IMR-90 (cell line): ENCODE measurements around the gene PLPP3. TPM values are rescaled to one million over a fixed set of nuclear protein-coding genes. Genes with fewer than 3 reads are reported as not detected.

Source experiments
- ATAC-seq: fragments of 200-7000 bp; cut with Tn5 transposase; 2 replicates; pipeline ENCODE4 v1.9.1; 2020; ENCODE audit warnings: low read depth, mild to moderate bottlenecking, moderate library complexity
- BruUV-seq: library from RNA; stranded (reverse); fragments of 400-500 nt; replicated peaks from 2 replicates; lab custom pipeline; 2021; lab: Mats Ljungman, UMichigan
- CTCF ChIA-PET: fragments of 300-600 bp; formaldehyde crosslinking; extraction: SDS; loops from one replicate; lab custom pipeline; 2021; ENCODE audit warnings: antibody characterized with exemption; lab: Yijun Ruan, JAX
- POLR2A ChIA-PET: fragments of 300-600 bp; sonication (Branson Sonifier 250); formaldehyde crosslinking; loops from one replicate; lab custom pipeline; 2022; ENCODE audit warnings: antibody characterized with exemption; ENCODE audit not compliant: unreplicated experiment; lab: Charles Lee
- DNase-seq: peaks from one replicate; pipeline ENCODE4 v3.0.0; 2013
- H2AFZ ChIP-seq: replicated peaks from 2 replicates; pipeline ENCODE3; 2013; ENCODE audit warnings: low read length, mild to moderate bottlenecking; ENCODE audit not compliant: poor library complexity
- H2AK5ac ChIP-seq: 2 replicates; pipeline ENCODE4 v1.6.1; 2013; ENCODE audit warnings: low read depth, low read length, inconsistent platforms
- H2AK9ac ChIP-seq: replicated peaks from 2 replicates; pipeline ENCODE3; 2013; ENCODE audit warnings: mild to moderate bottlenecking, low read depth, low read length, moderate library complexity; ENCODE audit not compliant: poor library complexity
- H2BK120ac ChIP-seq: 2 replicates; pipeline ENCODE4 v1.6.1; 2013; ENCODE audit warnings: low read depth, low read length, inconsistent platforms
- H2BK15ac ChIP-seq: 3 replicates; pipeline ENCODE4 v1.6.1; 2013; ENCODE audit warnings: low read depth, low read length, inconsistent platforms
- H2BK20ac ChIP-seq: 2 replicates; pipeline ENCODE4 v1.6.1; 2013; ENCODE audit warnings: low read depth, mild to moderate bottlenecking, inconsistent platforms, low read length, moderate library complexity
- H2BK5ac ChIP-seq: 2 replicates; pipeline ENCODE4 v1.6.1; 2013; ENCODE audit warnings: mild to moderate bottlenecking, low read depth, low read length, inconsistent platforms; ENCODE audit not compliant: poor library complexity, severe bottlenecking
- H3K14ac ChIP-seq: replicated peaks from 2 replicates; pipeline ENCODE4 v1.6.1; 2013; ENCODE audit warnings: low read depth, low read length, inconsistent platforms
- H3K18ac ChIP-seq: 2 replicates; pipeline ENCODE4 v1.6.1; 2013; ENCODE audit warnings: low read depth, low read length, control low read depth
- H3K23ac ChIP-seq: 2 replicates; pipeline ENCODE4 v1.6.1; 2013; ENCODE audit warnings: low read depth, low read length, inconsistent platforms
- H3K27ac ChIP-seq: 2 replicates; pipeline ENCODE4 v1.5.1; 2013; ENCODE audit warnings: mild to moderate bottlenecking, control low read depth, low read length; ENCODE audit not compliant: insufficient read depth
- H3K27me3 ChIP-seq: 2 replicates; pipeline ENCODE4 v1.6.1; 2013; ENCODE audit warnings: low read length; ENCODE audit not compliant: control insufficient read depth, insufficient read depth
- H3K36me3 ChIP-seq: 2 replicates; pipeline ENCODE4 v1.6.1; 2013; ENCODE audit warnings: low read length, mixed read lengths; ENCODE audit not compliant: control insufficient read depth, insufficient read depth
- H3K4ac ChIP-seq: 2 replicates; pipeline ENCODE4 v1.6.1; 2013; ENCODE audit warnings: low read depth, low read length, inconsistent platforms
- H3K4me1 ChIP-seq: 2 replicates; pipeline ENCODE4 v1.6.1; 2013; ENCODE audit warnings: low read length, mixed read lengths; ENCODE audit not compliant: control insufficient read depth, insufficient read depth
- H3K4me2 ChIP-seq: 2 replicates; pipeline ENCODE4 v1.6.1; 2013; ENCODE audit warnings: low read depth, mild to moderate bottlenecking, control low read depth, low read length, moderate library complexity
- H3K4me3 ChIP-seq: 2 replicates; pipeline ENCODE4 v1.5.1; 2013; ENCODE audit warnings: low read depth, mild to moderate bottlenecking, control low read depth, low read length, moderate library complexity; ENCODE audit not compliant: insufficient read depth
- H3K56ac ChIP-seq: 2 replicates; pipeline ENCODE4 v1.6.1; 2013; ENCODE audit warnings: low read length, inconsistent platforms; ENCODE audit not compliant: insufficient read depth; ENCODE audit errors: extremely low read depth
- H3K79me1 ChIP-seq, 2 experiments: 2 replicates each; pipeline ENCODE4 v1.6.1; 2013; ENCODE audit warnings: low read length in 2 of 2, inconsistent platforms in 1 of 2, low read depth in 1 of 2
- H3K9ac ChIP-seq: 2 replicates; pipeline ENCODE4 v1.6.1; 2013; ENCODE audit warnings: low read depth, low read length, control low read depth
- H3K9me1 ChIP-seq: 2 replicates; pipeline ENCODE4 v1.6.1; 2013; ENCODE audit warnings: low read length, inconsistent platforms; ENCODE audit not compliant: insufficient read depth
- H3K9me3 ChIP-seq: 2 replicates; pipeline ENCODE4 v1.6.1; 2013; ENCODE audit warnings: low read length; ENCODE audit not compliant: control insufficient read depth, insufficient read depth
- H4K20me1 ChIP-seq: 2 replicates; pipeline ENCODE4 v1.6.1; 2013; ENCODE audit warnings: low read length, inconsistent platforms; ENCODE audit not compliant: insufficient read depth
- H4K5ac ChIP-seq: 2 replicates; pipeline ENCODE4 v1.6.1; 2013; ENCODE audit warnings: mild to moderate bottlenecking, low read depth, low read length, control low read depth
- H4K8ac ChIP-seq, 2 experiments: 2 replicates each; pipeline ENCODE4 v1.6.1; 2013; ENCODE audit warnings: low read depth in 2 of 2, low read length in 2 of 2, control low read depth in 1 of 2, inconsistent platforms in 1 of 2
- H4K91ac ChIP-seq: 2 replicates; pipeline ENCODE4 v1.6.1; 2013; ENCODE audit warnings: low read depth, low read length, inconsistent platforms; ENCODE audit not compliant: insufficient read depth
- MAFK ChIP-seq: IDR thresholded peaks from 2 replicates; pipeline ENCODE4 v1.6.1; 2012; ENCODE audit warnings: low read depth, low read length, improper control_type of control experiment
- RAD21 ChIP-seq: IDR thresholded peaks from 2 replicates; pipeline ENCODE4 v1.6.1; 2012; ENCODE audit warnings: low read length, improper control_type of control experiment
- RFX5 ChIP-seq: IDR thresholded peaks from 2 replicates; pipeline ENCODE4 v1.8.0; 2012; ENCODE audit warnings: low read depth, mild to moderate bottlenecking, low read length, moderate library complexity
- WGBS, 2 experiments: methylation state at CpG; one replicate each; pipeline versions ENCODE4 v1.1.5 to v1.1.7; 2013; ENCODE audit warnings: missing lambda C conversion rate in 2 of 2; ENCODE audit not compliant: insufficient read length in 1 of 2; ENCODE audit errors: extremely low coverage in 2 of 2; 5-methylcytosine and 5-hydroxymethylcytosine counted together
- dilution Hi-C: fragments of 300-500 bp; cut with HindIII; formaldehyde crosslinking; loops from one replicate; pipeline ENCODE4 v1.14.3; 2018; ENCODE audit warnings: low sequenced_read_pairs; ENCODE audit not compliant: unreplicated experiment
- in situ Hi-C: fragments of 300-500 bp; cut with MboI; formaldehyde crosslinking; loops from 3 replicates; pipeline ENCODE4 v1.14.3; 2019; ENCODE audit warnings: low sequenced_read_pairs, inconsistent platforms, mixed read lengths
- intact Hi-C: fragments of 100-400 bp; cut with micrococcal nuclease; formaldehyde crosslinking; loops from 2 replicates; pipeline ENCODE4 v1.10.0; 2022
- polyA plus RNA-seq, 3 experiments: library from polyadenylated mRNA; depleted of rRNA; stranded (reverse); fragments of >200 nt; gene quantifications; 2 replicates each; pipeline ENCODE4 v1.2.3, GENCODE V29; 2012; ENCODE audit warnings: low replicate concordance in 1 of 3
- total RNA-seq: library from RNA; depleted of rRNA; stranded (reverse); fragments of >200 nt; gene quantifications from 2 replicates; pipeline ENCODE4 v1.2.3, GENCODE V29; 2012

PLPP3 gene
- total and polyA plus RNA-seq, 2 of the 4 experiments (the other 2 are of a cell fraction), result 49.9 to 56.6 TPM

DNA sequence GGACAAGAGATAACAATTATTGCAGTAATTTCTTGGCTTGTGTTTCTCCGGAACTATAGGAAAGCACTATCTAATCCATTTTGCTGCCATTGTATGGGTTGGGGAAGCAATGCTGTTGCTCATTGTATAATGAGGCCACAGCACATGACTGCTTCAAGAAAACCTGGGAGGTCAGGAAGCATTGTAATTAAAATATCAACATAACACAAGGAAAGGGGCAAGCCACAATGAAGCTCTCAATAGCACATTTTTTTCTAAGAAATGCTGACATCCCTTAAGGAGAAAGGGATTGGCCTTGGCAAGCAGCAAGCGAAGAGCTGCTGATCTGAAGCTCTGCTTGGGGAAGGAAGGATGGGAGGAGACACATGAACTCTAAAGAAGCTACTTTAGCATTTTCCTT lies 44.0 kb downstream of the PLPP3 start:
- H4K5ac ChIP-seq, result no peak overlapping the region
- no CpG with 5 or more reads among the region's 2 CpGs for WGBS, 2 experiments
- in situ Hi-C loops (no loop called here), intact Hi-C loops (no loop called here), dilution Hi-C loops (no loop called here)
- H2BK15ac ChIP-seq, result no peak overlapping the region
- no peak overlapping the region for H3K56ac ChIP-seq
- no peaks in the 10 kb centered on the region for H3K27me3 ChIP-seq
- POLR2A ChIA-PET, result no interaction called here
- H3K36me3 ChIP-seq, result peaks cover 64% of the 10 kb centered on the region
- H3K18ac ChIP-seq, result no peak overlapping the region
- H3K79me1 ChIP-seq, result peaks cover 47 to 90% of the 10 kb centered on the region in 2 experiments
- no TSS peak for BruUV-seq
- peaks cover 90% of the 10 kb centered on the region for H4K20me1 ChIP-seq
- no peak overlapping the region for H2AK5ac ChIP-seq
- H2AFZ ChIP-seq, result no peak overlapping the region
- H3K4ac ChIP-seq, result no peak overlapping the region
- no peak overlapping the region for H3K23ac ChIP-seq
- H3K4me3 ChIP-seq, result no peak overlapping the region
- CTCF ChIA-PET, result interaction anchor here (0.6 kb wide), 1 partner anchor 18 kb away, joined by 3 read pairs; no protein-coding TSS in a partner anchor
- no peak overlapping the region for H3K4me2 ChIP-seq
- H4K91ac ChIP-seq, result no peak overlapping the region
- H3K14ac ChIP-seq, result no peak overlapping the region
- ATAC-seq (no peak), DNase-seq (no peak)
- no peaks in the 10 kb centered on the region for H3K9me3 ChIP-seq
- no peak overlapping the region for H2AK9ac ChIP-seq
- no peak overlapping the region for H2BK120ac ChIP-seq
- H4K8ac ChIP-seq, result no peak overlapping the region
- peaks cover 29% of the 10 kb centered on the region for H3K9me1 ChIP-seq
- no peak overlapping the region for H2BK5ac ChIP-seq
- H2BK20ac ChIP-seq, result no peak overlapping the region
- H3K9ac ChIP-seq, result no peak overlapping the region
- no peak overlapping the region for H3K27ac ChIP-seq
- peaks cover 7% of the 10 kb centered on the region; the same call in 1 of the 2 replicates for H3K4me1 ChIP-seq
- TF ChIP-seq RFX5, result no peak
- no peak for TF ChIP-seq MAFK
- TF ChIP-seq RAD21, result no peak
